ENCODE results near the gene CDH10. TPM values are rescaled to one million over a fixed set of nuclear protein-coding genes. Genes with fewer than 3 reads are reported as not detected.

CDH10 gene
- total and polyA plus RNA-seq, 7 experiments from 2014 or later = not detected

- Mint-ChIP-seq H3K9me3 (peaks cover 0 to 14% (median 5%) of the 10 kb centered on the region in 11 donors), H3K4me3 (no peak overlapping the region), H3K27ac (no peak overlapping the region), H3K27me3 (no peaks in the 10 kb centered on the region), H3K4me1 (no peaks in the 10 kb centered on the region), H3K36me3 (no peaks in the 10 kb centered on the region)
- CTCF ChIA-PET = no interaction called here
- POLR2A ChIA-PET = no interaction called here
- Histone ChIP-seq H3K36me3 (ENCODE audit: control insufficient read depth in 2 of 3, insufficient read depth in 3 of 3, low read length in 3 of 3) (no peaks in the 10 kb centered on the region), H3K27me3 (ENCODE audit: control insufficient read depth in 2 of 2, insufficient read depth in 2 of 2, low read length in 2 of 2) (no peaks in the 10 kb centered on the region), H3K4me1 (ENCODE audit: control insufficient read depth in 2 of 2, insufficient read depth in 2 of 2, low read length in 2 of 2) (no peaks in the 10 kb centered on the region), H3K4me3 (ENCODE audit: low read length) (no peak overlapping the region), H3K27ac (ENCODE audit: low read depth, low read length) (no peak overlapping the region), H3K9me3 (ENCODE audit: control insufficient read depth in 2 of 3, low read length in 3 of 3) (peaks cover 0 to 4% (median 0%) of the 10 kb centered on the region in 3 experiments)
- no peak for DNase-seq
- intact Hi-C loops (cut with micrococcal nuclease) = no loop called here
- ATAC-seq = no peak
Observed at GRCh38 chr5:24505258-24505657, 139.5 kb downstream of the CDH10 start.

DNA sequence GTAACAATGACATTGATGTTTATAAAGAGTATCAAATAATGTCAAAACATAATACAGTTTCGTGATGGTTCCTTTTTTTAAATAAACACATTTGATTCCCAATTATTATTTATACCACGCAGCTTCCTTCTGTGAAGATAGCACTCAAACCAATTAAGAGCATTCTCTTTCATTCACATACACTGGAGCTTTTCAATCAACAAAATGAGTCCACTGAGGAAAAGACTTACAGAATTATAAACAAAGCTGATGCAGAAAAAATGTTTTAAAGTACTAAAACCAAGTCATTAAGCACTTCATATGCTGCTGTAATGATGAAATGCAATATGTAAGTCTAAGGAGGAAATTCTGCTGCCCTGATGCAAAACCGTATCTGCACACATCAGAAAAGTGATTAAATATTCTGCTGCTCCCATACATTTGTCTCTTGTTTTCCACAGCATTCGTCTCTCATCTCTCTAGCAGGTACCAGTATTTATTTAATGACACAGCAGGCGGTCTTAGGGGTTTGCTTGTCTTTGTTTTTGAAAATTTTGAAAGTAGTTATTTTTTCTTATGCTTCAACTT lies 147.1 kb downstream of the CDH10 start:
- ChIA-PET POLR2A (no interaction called here), CTCF (no interaction called here)
- Histone ChIP-seq H3K27ac (ENCODE audit: low read depth, low read length) (no peak overlapping the region), H3K9me3 (ENCODE audit: control insufficient read depth in 2 of 3, low read length in 3 of 3) (no peaks in the 10 kb centered on the region), H3K4me3 (ENCODE audit: low read length) (no peak overlapping the region), H3K27me3 (ENCODE audit: control insufficient read depth in 2 of 2, insufficient read depth in 2 of 2, low read length in 2 of 2) (no peaks in the 10 kb centered on the region), H3K4me1 (ENCODE audit: control insufficient read depth in 2 of 2, insufficient read depth in 2 of 2, low read length in 2 of 2) (no peaks in the 10 kb centered on the region), H3K36me3 (ENCODE audit: control insufficient read depth in 2 of 3, insufficient read depth in 3 of 3, low read length in 3 of 3) (no peaks in the 10 kb centered on the region)
- Mint-ChIP-seq H3K9me3 (peaks cover 0 to 8% (median 0%) of the 10 kb centered on the region in 11 donors), H3K36me3 (no peaks in the 10 kb centered on the region), H3K27ac (no peak overlapping the region), H3K27me3 (no peaks in the 10 kb centered on the region), H3K4me3 (no peak overlapping the region), H3K4me1 (no peaks in the 10 kb centered on the region)
- DNase-seq (no peak), ATAC-seq (no peak)
- intact Hi-C loops (cut with micrococcal nuclease) = no loop called here

DNA sequence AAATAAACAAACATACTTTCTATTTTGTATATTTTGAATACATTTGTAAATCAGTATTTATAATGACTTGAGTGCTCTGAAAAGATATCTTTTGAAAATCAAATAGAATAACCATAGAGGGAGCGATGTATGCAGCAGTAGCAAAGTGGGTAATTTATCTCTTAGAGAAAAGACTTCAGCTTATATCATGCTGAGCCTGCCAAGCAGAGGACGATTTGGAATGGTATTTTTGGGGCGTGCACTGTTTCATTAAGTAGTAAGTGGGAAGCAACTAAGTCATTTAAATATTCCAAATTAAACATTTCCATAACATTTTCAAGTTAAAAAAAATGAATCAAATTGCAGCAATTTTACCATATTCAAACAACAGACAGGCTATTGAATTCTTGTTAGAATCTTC lies 147.6 kb downstream of the CDH10 start:
- CTCF ChIA-PET = no interaction called here
- intact Hi-C loops (cut with micrococcal nuclease) = no loop called here
- H3K27ac Mint-ChIP-seq = no peak overlapping the region

DNA sequence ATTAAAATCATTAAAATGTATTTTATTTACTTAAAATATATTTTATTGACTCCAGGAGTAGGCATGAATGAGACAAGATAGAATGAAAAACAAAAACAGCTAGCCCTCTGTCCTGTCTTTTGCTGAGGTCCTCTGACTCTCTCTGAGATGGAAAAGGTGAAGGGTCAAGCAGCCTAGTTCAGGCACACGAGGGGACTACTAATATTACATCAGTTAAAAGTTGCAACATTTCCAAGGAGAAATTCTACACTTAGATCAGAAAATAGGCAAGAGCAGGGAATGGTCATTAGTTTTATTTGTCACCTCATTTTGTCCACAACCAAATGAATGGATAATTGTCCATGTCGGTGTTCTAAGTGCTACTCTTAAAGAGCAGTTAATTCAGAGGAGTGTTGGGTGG lies 148.5 kb downstream of the CDH10 start:
- H3K27me3 ChIP-seq (ENCODE audit: control insufficient read depth in 2 of 2, insufficient read depth in 2 of 2, low read length in 2 of 2) = no peaks in the 10 kb centered on the region
- DNase-seq (no peak), ATAC-seq (no peak)
- Mint-ChIP-seq H3K9me3 (peaks cover 0 to 5% (median 0%) of the 10 kb centered on the region in 11 donors), H3K36me3 (no peaks in the 10 kb centered on the region), H3K4me3 (no peak overlapping the region), H3K4me1 (no peaks in the 10 kb centered on the region), H3K27ac (no peak overlapping the region), H3K27me3 (no peaks in the 10 kb centered on the region)
- no peaks in the 10 kb centered on the region for H3K4me1 ChIP-seq (ENCODE audit: control insufficient read depth in 2 of 2, insufficient read depth in 2 of 2, low read length in 2 of 2)
- POLR2A ChIA-PET = no interaction called here
- H3K4me3 ChIP-seq (ENCODE audit: low read length) = no peak overlapping the region
- no peaks in the 10 kb centered on the region for H3K36me3 ChIP-seq (ENCODE audit: control insufficient read depth in 2 of 3, insufficient read depth in 3 of 3, low read length in 3 of 3)
- CTCF ChIA-PET = no interaction called here
- no peaks in the 10 kb centered on the region for H3K9me3 ChIP-seq (ENCODE audit: control insufficient read depth in 2 of 3, low read length in 3 of 3)
- intact Hi-C loops (cut with micrococcal nuclease) = no loop called here
- no peak overlapping the region for H3K27ac ChIP-seq (ENCODE audit: low read depth, low read length)

More for the DNA sequence above, 147.6 kb downstream of the CDH10 start:
- ATAC-seq (no peak), DNase-seq (no peak)
- Mint-ChIP-seq H3K36me3 (no peaks in the 10 kb centered on the region), H3K4me1 (no peaks in the 10 kb centered on the region), H3K9me3 (peaks cover 0 to 6% (median 2%) of the 10 kb centered on the region in 11 donors), H3K4me3 (no peak overlapping the region), H3K27me3 (no peaks in the 10 kb centered on the region)
- Histone ChIP-seq H3K36me3 (ENCODE audit: control insufficient read depth in 2 of 3, insufficient read depth in 3 of 3, low read length in 3 of 3) (no peaks in the 10 kb centered on the region), H3K4me1 (ENCODE audit: control insufficient read depth in 2 of 2, insufficient read depth in 2 of 2, low read length in 2 of 2) (no peaks in the 10 kb centered on the region), H3K9me3 (ENCODE audit: control insufficient read depth in 2 of 3, low read length in 3 of 3) (no peaks in the 10 kb centered on the region), H3K27me3 (ENCODE audit: control insufficient read depth in 2 of 2, insufficient read depth in 2 of 2, low read length in 2 of 2) (no peaks in the 10 kb centered on the region), H3K4me3 (ENCODE audit: low read length) (no peak overlapping the region), H3K27ac (ENCODE audit: low read depth, low read length) (no peak overlapping the region)
- POLR2A ChIA-PET = no interaction called here

DNA sequence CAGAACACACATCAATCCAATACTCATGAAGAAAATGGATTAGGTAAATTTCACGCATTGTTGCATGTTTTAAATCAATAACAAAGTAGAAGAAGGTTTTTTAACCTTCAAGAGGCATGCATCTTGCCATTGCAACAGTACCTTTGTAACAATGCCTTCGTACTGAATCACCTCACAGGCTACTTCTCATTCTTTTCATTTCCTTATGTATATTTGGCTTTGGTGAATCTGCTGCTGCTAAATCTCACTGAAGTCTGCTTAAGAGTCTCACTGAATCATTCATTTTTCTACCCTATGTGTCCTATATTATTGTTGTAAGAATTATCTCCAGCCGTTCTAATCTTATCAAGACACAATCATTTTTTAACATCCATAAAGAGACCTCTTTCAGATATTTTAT lies 152.5 kb downstream of the CDH10 start:
- Mint-ChIP-seq H3K27ac (no peak overlapping the region), H3K36me3 (no peaks in the 10 kb centered on the region), H3K9me3 (peaks cover 0 to 22% (median 0%) of the 10 kb centered on the region in 11 donors), H3K4me1 (no peaks in the 10 kb centered on the region), H3K4me3 (no peak overlapping the region), H3K27me3 (no peaks in the 10 kb centered on the region)
- Histone ChIP-seq H3K4me1 (ENCODE audit: control insufficient read depth in 2 of 2, insufficient read depth in 2 of 2, low read length in 2 of 2) (no peaks in the 10 kb centered on the region), H3K9me3 (ENCODE audit: control insufficient read depth in 2 of 3, low read length in 3 of 3) (no peaks in the 10 kb centered on the region), H3K4me3 (ENCODE audit: low read length) (no peak overlapping the region), H3K36me3 (ENCODE audit: control insufficient read depth in 2 of 3, insufficient read depth in 3 of 3, low read length in 3 of 3) (no peaks in the 10 kb centered on the region), H3K27ac (ENCODE audit: low read depth, low read length) (no peak overlapping the region), H3K27me3 (ENCODE audit: control insufficient read depth in 2 of 2, insufficient read depth in 2 of 2, low read length in 2 of 2) (no peaks in the 10 kb centered on the region)
- DNase-seq (no peak), ATAC-seq (no peak)
- CTCF ChIA-PET = no interaction called here
- POLR2A ChIA-PET = no interaction called here
- intact Hi-C loops (cut with micrococcal nuclease) = no loop called here

- CTCF ChIA-PET = no interaction called here
- POLR2A ChIA-PET = no interaction called here
- H3K4me3 ChIP-seq (ENCODE audit: low read length) = no peak overlapping the region
- ATAC-seq = no peak
- H3K36me3 Mint-ChIP-seq = no peaks in the 10 kb centered on the region
- peaks cover 0 to 17% (median 2%) of the 10 kb centered on the region in 11 donors for H3K9me3 Mint-ChIP-seq
- H3K27ac ChIP-seq (ENCODE audit: low read depth, low read length) = no peak overlapping the region
- no peaks in the 10 kb centered on the region for H3K4me1 Mint-ChIP-seq
- H3K4me3 Mint-ChIP-seq = no peak overlapping the region
- H3K36me3 ChIP-seq (ENCODE audit: control insufficient read depth in 2 of 3, insufficient read depth in 3 of 3, low read length in 3 of 3) = no peaks in the 10 kb centered on the region
- no peak for DNase-seq
- H3K27me3 ChIP-seq (ENCODE audit: control insufficient read depth in 2 of 2, insufficient read depth in 2 of 2, low read length in 2 of 2) = no peaks in the 10 kb centered on the region
- no peaks in the 10 kb centered on the region for H3K27me3 Mint-ChIP-seq
- no peak overlapping the region for H3K27ac Mint-ChIP-seq
- no peaks in the 10 kb centered on the region for H3K4me1 ChIP-seq (ENCODE audit: control insufficient read depth in 2 of 2, insufficient read depth in 2 of 2, low read length in 2 of 2)
- intact Hi-C loops (cut with micrococcal nuclease) = no loop called here
- H3K9me3 ChIP-seq (ENCODE audit: control insufficient read depth in 2 of 3, low read length in 3 of 3) = no peaks in the 10 kb centered on the region
Observed at GRCh38 chr5:24491490-24491889, 153.3 kb downstream of the CDH10 start.

GRCh38 chr5:24487368-24488229 lies 157.2 kb downstream of the CDH10 start:
- intact Hi-C loops (cut with micrococcal nuclease) = no loop called here

More at GRCh38 chr5:24487368-24488229, 157.2 kb downstream of the CDH10 start:
- Mint-ChIP-seq H3K36me3 (no peaks in the 10 kb centered on the region), H3K27ac (no peak overlapping the region), H3K27me3 (no peaks in the 10 kb centered on the region), H3K4me1 (no peaks in the 10 kb centered on the region), H3K4me3 (no peak overlapping the region), H3K9me3 (peaks cover 0 to 17% (median 2%) of the 10 kb centered on the region in 11 donors)
- no peaks in the 10 kb centered on the region for H3K27me3 ChIP-seq (ENCODE audit: control insufficient read depth in 2 of 2, insufficient read depth in 2 of 2, low read length in 2 of 2)
- H3K4me3 ChIP-seq (ENCODE audit: low read length) = no peak overlapping the region
- no peak overlapping the region for H3K27ac ChIP-seq (ENCODE audit: low read depth, low read length)
- no peaks in the 10 kb centered on the region for H3K9me3 ChIP-seq (ENCODE audit: control insufficient read depth in 2 of 3, low read length in 3 of 3)
- ATAC-seq = no peak
- H3K36me3 ChIP-seq (ENCODE audit: control insufficient read depth in 2 of 3, insufficient read depth in 3 of 3, low read length in 3 of 3) = no peaks in the 10 kb centered on the region
- CTCF ChIA-PET = no interaction called here
- no peaks in the 10 kb centered on the region for H3K4me1 ChIP-seq (ENCODE audit: control insufficient read depth in 2 of 2, insufficient read depth in 2 of 2, low read length in 2 of 2)
- POLR2A ChIA-PET = no interaction called here
- no peak for DNase-seq

All from naive thymus-derived CD4-positive, alpha-beta T cell (primary cell).